ENCODE data around the gene HNF1B.

DNA sequence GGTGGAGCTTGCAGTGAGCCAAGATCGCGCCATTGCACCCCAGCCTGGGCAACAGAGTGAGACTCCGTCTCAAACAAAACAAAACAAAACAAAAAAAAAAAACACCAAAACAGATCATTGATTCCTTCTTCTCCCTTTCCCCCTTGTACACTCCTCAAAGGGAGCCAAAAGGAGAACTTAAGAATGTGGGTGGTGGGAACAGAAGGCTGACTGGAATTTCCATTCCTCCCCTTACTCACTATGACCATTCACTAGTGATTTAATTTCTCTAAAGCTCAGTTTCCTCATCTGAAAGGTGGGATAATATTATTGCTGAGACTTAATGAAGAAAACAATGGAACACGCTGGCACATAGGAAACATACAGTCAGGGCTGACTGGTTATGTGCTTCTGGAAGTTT, 17.1 kb upstream of the HNF1B start:
- TF ChIP-seq, protein P1, sequence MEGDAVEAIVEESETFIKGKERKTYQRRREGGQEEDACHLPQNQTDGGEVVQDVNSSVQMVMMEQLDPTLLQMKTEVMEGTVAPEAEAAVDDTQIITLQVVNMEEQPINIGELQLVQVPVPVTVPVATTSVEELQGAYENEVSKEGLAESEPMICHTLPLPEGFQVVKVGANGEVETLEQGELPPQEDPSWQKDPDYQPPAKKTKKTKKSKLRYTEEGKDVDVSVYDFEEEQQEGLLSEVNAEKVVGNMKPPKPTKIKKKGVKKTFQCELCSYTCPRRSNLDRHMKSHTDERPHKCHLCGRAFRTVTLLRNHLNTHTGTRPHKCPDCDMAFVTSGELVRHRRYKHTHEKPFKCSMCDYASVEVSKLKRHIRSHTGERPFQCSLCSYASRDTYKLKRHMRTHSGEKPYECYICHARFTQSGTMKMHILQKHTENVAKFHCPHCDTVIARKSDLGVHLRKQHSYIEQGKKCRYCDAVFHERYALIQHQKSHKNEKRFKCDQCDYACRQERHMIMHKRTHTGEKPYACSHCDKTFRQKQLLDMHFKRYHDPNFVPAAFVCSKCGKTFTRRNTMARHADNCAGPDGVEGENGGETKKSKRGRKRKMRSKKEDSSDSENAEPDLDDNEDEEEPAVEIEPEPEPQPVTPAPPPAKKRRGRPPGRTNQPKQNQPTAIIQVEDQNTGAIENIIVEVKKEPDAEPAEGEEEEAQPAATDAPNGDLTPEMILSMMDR (conservative IDR thresholded peaks at IDR 0.05), result no peak
- TF ChIP-seq EZH2 (IDR thresholded peaks at IDR 0.05; ENCODE audit: low read depth), result no peak
